OCI-LY3 (cell line): ENCODE results near the gene JPH3.
A peak's percentile ranks its signal among the peaks of the same experiment; 100 is the strongest.

Source experiments
- H2AFZ ChIP-seq: fragments of 200-600, 300-600 bp; shearing (Covaris generic); 2 replicates; pipeline ENCODE4 v1.6.0; 2014; ENCODE audit warnings: antibody characterized with exemption, low read depth, low read length
- H3K27ac ChIP-seq: fragments of 200-600, 300-600 bp; sonication (generic); 2 replicates; pipeline ENCODE4 v1.5.1; 2014; ENCODE audit warnings: mild to moderate bottlenecking, low read length, moderate library complexity, mixed read lengths
- H3K27me3 ChIP-seq: fragments of 200-600, 300-600 bp; sonication (generic); 2 replicates; pipeline ENCODE4 v1.6.1; 2014; ENCODE audit warnings: low read depth, low read length, mixed read lengths
- H3K36me3 ChIP-seq: fragments of 200-600, 300-600 bp; sonication (generic); replicated peaks from 2 replicates; pipeline ENCODE3; 2014; ENCODE audit warnings: low read depth, low read length, mixed read lengths
- H3K4me1 ChIP-seq: fragments of 300-600, 200-600 bp; sonication (generic); 2 replicates; pipeline ENCODE4 v1.6.1; 2014; ENCODE audit warnings: low read length, mixed read lengths
- H3K4me2 ChIP-seq: fragments of 200-600, 300-600 bp; sonication (generic); 2 replicates; pipeline ENCODE4 v1.6.1; 2014; ENCODE audit warnings: low read length, mixed read lengths
- H3K4me3 ChIP-seq: fragments of 300-600, 200-600 bp; sonication (generic); 2 replicates; pipeline ENCODE4 v1.5.1; 2014; ENCODE audit warnings: antibody characterized with exemption, mild to moderate bottlenecking, low read length, moderate library complexity
- H3K79me2 ChIP-seq: fragments of 300-600, 200-600 bp; shearing (Covaris generic); 2 replicates; pipeline ENCODE4 v1.6.1; 2014; ENCODE audit warnings: mild to moderate bottlenecking, low read length, mixed read lengths
- H3K9ac ChIP-seq: fragments of 300-600, 200-600 bp; shearing (Covaris generic); 2 replicates; pipeline ENCODE4 v1.6.0; 2014; ENCODE audit warnings: mild to moderate bottlenecking, low read length, moderate library complexity
- H3K9me3 ChIP-seq: fragments of 200-600, 300-600 bp; shearing (Covaris generic); 2 replicates; pipeline ENCODE4 v1.6.1; 2014; ENCODE audit warnings: low read length, mixed read lengths; ENCODE audit not compliant: insufficient read depth
- H4K20me1 ChIP-seq: fragments of 200-600, 300-600 bp; sonication (generic); 2 replicates; pipeline ENCODE4 v1.6.1; 2016; ENCODE audit warnings: low read length, mixed read lengths; ENCODE audit not compliant: insufficient read depth
- EZH2phosphoT487 ChIP-seq: fragments of 200-600 bp; shearing (Covaris generic); IDR thresholded peaks from 2 replicates; pipeline ENCODE4 v1.6.1; 2018; ENCODE audit warnings: antibody characterized with exemption, mixed run types, low read depth
- TF ChIP-seq, protein P1 (sequence below): fragments of 200-600, 300-600 bp; sonication (generic); IDR thresholded peaks from 2 replicates; pipeline ENCODE4 v1.5.1; 2014; ENCODE audit warnings: antibody characterized with exemption, low read length, low read depth

The JPH3 gene

DNA sequence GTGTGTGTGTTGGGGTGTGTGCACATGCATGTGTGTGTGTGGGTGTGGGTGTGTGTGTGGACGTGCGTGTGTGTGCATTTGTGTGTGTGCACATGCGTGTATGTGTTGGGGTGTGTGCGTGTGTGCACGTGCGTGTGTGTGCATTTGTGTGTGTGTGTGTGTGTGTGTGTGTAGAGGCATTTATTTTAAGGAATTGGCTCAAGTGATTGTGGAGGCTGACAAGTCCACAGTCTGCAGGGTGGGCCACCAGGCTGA, 37.9 kb upstream of the JPH3 start:
- H3K4me1 ChIP-seq, result no peaks in the 10 kb centered on the region
- H3K27ac ChIP-seq, result no peak overlapping the region
- no peaks in the 10 kb centered on the region; the same call in 1 of the 2 replicates for H3K27me3 ChIP-seq
- no peak overlapping the region for H2AFZ ChIP-seq
- H4K20me1 ChIP-seq, result no peaks in the 10 kb centered on the region
- H3K4me3 ChIP-seq, result no peak overlapping the region
- no peaks in the 10 kb centered on the region for H3K9me3 ChIP-seq
- TF ChIP-seq, protein P1, sequence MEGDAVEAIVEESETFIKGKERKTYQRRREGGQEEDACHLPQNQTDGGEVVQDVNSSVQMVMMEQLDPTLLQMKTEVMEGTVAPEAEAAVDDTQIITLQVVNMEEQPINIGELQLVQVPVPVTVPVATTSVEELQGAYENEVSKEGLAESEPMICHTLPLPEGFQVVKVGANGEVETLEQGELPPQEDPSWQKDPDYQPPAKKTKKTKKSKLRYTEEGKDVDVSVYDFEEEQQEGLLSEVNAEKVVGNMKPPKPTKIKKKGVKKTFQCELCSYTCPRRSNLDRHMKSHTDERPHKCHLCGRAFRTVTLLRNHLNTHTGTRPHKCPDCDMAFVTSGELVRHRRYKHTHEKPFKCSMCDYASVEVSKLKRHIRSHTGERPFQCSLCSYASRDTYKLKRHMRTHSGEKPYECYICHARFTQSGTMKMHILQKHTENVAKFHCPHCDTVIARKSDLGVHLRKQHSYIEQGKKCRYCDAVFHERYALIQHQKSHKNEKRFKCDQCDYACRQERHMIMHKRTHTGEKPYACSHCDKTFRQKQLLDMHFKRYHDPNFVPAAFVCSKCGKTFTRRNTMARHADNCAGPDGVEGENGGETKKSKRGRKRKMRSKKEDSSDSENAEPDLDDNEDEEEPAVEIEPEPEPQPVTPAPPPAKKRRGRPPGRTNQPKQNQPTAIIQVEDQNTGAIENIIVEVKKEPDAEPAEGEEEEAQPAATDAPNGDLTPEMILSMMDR, result no peak
- no peak for TF ChIP-seq EZH2phosphoT487
- no peaks in the 10 kb centered on the region for H3K36me3 ChIP-seq
- no peaks in the 10 kb centered on the region for H3K79me2 ChIP-seq
- no peak overlapping the region for H3K9ac ChIP-seq
- H3K4me2 ChIP-seq, result no peak overlapping the region

DNA sequence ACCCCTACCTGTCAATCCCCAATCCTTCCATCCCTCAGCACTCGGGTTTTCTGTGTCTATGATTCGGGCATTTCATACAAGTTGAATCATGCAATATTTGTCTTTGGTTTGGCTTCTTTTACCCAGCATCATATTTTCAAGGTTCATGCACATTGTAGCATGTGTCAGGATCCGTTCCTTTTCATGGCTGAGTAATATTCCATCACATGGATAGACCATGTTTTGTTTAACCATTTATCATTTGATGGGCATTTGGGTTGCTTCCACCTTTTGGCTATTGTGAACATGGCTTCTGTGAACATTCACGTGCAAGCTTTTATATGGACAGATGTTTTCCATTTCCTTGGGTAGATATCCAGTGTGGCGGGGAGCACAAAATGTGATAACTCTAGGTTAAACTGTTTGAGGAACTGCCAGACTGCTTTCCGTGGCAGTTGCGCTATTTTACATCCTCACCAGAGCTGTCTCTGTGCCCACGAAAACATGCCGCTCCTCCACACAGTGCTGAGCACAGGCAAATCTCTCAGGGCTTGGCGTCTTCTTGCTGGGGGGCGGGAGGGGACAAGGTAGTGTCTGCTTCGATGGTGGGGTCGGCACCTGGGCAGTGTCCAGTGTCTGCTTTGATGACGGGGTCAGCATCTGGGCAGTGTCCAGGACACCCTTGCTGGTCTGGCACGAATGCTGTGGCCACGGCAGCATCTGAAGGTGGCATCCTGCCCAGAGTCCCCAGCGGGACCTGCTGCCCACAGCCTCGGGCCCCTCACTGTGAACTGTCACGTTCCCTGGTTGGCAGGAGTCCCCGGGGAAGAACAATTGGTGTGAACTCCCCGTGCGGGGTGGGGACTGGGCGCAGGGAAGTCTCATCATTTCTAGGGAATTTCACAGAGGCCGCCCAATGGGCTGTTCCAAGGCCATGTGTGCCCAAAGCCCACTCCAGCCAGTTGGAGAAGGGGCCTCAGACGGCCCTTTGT, 32.4 kb upstream of the JPH3 start:
- no peaks in the 10 kb centered on the region for H4K20me1 ChIP-seq
- no peak overlapping the region for H2AFZ ChIP-seq
- no peaks in the 10 kb centered on the region for H3K36me3 ChIP-seq
- no peak for TF ChIP-seq EZH2phosphoT487
- TF ChIP-seq, protein P1, result no peak
- no peak overlapping the region for H3K27ac ChIP-seq
- H3K9ac ChIP-seq, result no peak overlapping the region
- H3K4me2 ChIP-seq, result no peak overlapping the region
- H3K27me3 ChIP-seq, result no peaks in the 10 kb centered on the region; the same call in 1 of the 2 replicates
- no peaks in the 10 kb centered on the region for H3K9me3 ChIP-seq
- no peaks in the 10 kb centered on the region for H3K79me2 ChIP-seq
- H3K4me3 ChIP-seq, result no peak overlapping the region
- no peaks in the 10 kb centered on the region for H3K4me1 ChIP-seq

DNA sequence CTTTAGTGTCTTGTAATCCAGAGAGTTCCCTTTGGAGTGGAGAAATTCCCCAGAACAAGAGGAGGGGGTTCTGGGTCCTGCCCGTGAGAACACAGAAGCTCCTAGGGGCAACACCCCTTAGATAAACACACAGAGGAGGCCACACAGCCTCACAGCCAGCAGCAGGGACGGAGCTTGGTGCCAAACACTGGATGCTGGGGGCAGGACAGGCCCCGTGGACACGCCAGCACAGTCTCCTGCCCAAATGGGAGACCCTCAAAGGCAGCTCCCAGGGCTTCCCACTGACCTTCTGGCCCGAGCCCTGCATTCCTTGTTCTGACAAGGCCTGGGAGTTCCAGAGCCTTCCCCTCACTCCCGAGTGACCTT, 31.8 kb upstream of the JPH3 start:
- H3K4me2 ChIP-seq, result no peak overlapping the region
- H3K79me2 ChIP-seq, result no peaks in the 10 kb centered on the region
- no peak overlapping the region for H3K9ac ChIP-seq
- TF ChIP-seq, protein P1, result no peak
- no peak for TF ChIP-seq EZH2phosphoT487
- H3K36me3 ChIP-seq, result no peaks in the 10 kb centered on the region
- no peaks in the 10 kb centered on the region for H3K9me3 ChIP-seq
- no peaks in the 10 kb centered on the region for H3K4me1 ChIP-seq
- no peaks in the 10 kb centered on the region for H4K20me1 ChIP-seq
- no peak overlapping the region for H2AFZ ChIP-seq
- no peaks in the 10 kb centered on the region; the same call in none of the 2 replicates for H3K27me3 ChIP-seq
- no peak overlapping the region for H3K4me3 ChIP-seq
- no peak overlapping the region for H3K27ac ChIP-seq

DNA sequence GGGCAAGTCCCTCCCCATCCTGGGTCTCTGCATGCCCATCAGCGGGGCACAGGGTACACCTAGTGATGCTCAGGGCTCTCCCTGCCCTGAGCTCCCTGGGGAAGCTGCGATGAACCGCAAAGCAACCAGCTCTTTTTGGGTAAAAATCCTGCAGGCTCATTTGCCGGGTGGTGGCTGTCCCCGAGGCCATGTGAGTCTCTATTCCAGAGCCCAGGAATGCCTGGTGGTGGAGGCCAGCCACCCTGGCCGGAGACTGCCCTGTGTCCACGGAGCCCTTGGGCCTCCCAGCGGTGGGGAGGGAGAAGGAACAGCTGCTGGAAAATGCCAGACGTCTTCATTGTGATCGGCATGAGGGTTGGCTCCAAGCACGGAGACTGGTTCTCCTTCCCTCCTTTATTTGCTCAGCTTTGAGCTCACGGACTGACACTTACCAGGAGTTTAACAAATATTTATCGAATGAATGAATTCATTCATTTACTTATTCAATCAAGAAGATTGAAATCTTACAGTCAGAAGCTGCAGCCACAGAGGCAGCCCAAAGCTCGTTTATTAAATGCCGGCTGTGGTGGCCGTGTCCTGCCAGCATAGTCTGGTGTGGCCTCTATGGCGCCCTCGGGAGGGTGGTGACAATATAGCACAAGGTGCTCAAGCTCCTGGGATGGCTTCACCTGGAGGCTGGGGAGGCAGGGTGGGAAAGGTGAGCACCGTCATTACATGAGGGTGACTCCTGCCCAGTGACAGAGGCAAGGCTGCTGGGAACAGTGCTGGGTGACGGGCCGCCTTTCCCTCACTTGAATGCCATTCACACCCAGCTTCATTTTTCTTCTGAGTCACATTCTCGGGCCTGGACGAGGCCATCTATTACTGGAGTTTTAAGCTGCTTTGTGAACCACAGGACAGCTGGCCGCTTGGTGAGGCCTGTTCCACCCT, 31.1 kb upstream of the JPH3 start:
- H4K20me1 ChIP-seq, result no peaks in the 10 kb centered on the region
- no peak overlapping the region for H3K9ac ChIP-seq
- no peaks in the 10 kb centered on the region for H3K36me3 ChIP-seq
- no peak overlapping the region for H3K4me3 ChIP-seq
- TF ChIP-seq EZH2phosphoT487, result no peak
- TF ChIP-seq, protein P1, result peak; percentile 35
- H3K27ac ChIP-seq, result no peak overlapping the region
- H3K4me2 ChIP-seq, result no peak overlapping the region
- no peaks in the 10 kb centered on the region for H3K4me1 ChIP-seq
- no peaks in the 10 kb centered on the region; the same call in none of the 2 replicates for H3K27me3 ChIP-seq
- no peaks in the 10 kb centered on the region for H3K9me3 ChIP-seq
- no peaks in the 10 kb centered on the region for H3K79me2 ChIP-seq
- no peak overlapping the region for H2AFZ ChIP-seq
